ENCODE results near the gene DDX51.

The DDX51 gene

DNA sequence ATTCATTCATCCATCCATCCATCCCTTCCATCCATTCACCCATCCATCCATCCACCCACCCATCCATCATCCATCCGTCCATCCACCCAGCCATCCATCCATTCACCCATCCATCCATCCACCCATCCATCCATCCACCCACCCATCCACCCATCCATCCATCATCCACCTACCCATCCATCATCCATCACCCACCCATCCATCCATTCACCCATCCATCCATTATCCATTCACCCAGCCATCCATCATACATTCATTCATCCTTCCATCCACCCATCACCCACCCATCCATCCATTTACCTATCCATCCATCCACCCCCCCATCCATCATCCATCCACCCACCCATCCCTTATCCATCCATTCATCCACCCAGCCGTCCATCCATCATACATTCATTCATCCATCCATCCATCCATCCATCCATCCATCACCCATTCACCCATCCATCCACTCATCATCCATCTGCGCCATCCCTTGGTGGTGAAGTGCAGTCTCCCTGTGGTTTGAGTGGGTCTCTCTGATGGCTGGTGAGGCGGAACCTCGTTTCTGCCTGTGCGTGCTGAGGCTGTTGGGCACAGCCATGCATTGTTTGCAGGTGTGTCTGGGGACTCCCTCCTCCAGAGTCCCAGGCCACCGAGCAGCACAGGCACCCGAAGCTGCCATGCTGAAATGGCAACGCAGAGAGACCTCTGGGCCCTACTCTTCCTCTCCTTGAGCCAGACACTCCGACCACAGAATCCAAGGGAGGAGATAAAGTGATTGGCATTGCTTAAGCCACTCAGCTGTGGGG lies 22.9 kb upstream of the DDX51 start:
- DNase-seq = no peak

GRCh38 chr12:132166093-132166492 lies 22.0 kb upstream of the DDX51 start:
- no peak for DNase-seq

DNA sequence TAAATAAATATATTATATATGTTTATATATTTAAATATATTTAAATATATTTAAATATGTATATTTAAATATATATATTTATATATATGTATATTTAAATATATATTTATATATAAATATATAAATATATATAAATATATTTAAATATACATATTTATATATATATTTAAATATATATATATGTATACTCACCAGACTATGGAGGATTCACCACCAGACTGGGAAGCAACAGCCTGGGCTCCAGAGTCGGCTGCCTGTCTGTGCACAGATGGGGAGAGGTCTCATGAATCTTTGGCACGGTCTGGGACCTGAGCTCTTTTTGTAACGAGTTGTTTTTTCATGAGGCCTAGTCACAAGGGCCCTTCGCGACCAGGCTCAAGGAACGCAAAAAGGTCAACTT lies 21.5 kb upstream of the DDX51 start:
- DNase-seq = no peak

DNA sequence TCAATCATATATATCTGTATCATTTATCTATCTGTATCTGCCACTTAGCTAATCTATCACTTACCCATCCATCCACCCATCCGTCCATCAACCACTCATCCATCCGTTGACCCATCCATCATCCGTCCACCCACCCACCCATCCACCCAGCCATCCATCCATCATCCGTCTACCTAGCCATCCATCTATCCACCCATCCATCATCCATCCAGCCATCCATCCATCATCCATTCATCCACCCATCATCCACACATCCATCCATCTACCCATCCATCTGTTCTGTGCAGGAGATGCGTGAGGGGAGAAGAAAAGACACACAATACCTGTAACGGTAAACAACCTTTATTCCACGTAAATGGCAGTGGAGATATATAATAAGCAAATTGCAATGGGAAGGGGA lies 20.3 kb upstream of the DDX51 start:
- DNase-seq = no peak

- no peak for DNase-seq
Measured at GRCh38 chr12:132163911-132164288, 19.8 kb upstream of the DDX51 start.

- no peak for DNase-seq
Measured at GRCh38 chr12:132163041-132163910, 19.2 kb upstream of the DDX51 start.

GRCh38 chr12:132162508-132163031 lies 18.5 kb upstream of the DDX51 start:
- peak; percentile 67 for DNase-seq

DNA sequence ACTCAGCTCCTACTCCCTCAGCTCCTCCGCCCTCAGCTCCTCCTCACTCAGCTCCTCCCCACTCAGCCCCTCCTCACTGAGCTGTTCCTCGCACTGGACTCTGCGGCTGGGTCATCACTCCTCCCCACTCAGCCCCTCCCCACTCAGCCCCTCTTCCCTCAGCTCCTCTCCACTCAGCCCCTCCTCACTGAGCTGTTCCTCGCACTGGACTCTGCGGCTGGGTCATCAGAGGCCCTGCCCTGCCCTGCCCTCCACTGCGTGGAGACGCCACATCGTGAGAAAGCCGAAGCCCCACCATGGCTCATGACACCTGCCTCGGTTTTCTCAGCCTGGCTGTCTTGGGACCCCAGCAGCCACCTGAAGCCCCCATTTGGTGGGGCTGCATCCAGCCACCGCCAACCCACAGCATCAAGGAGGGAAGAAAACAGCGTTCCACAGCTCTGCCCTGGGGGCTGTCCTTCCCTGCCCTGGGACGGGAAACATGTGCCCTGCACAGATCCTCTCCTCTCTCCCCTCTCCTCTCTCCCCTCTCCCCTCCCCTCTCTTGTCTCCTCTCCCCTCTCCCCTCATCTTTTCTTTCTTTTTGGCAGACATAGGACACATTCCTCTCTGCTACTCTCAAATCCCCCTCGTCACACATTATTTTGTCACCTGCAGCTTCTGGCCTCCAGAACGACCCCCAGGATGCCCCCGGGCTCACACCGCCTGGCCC lies 17.8 kb upstream of the DDX51 start:
- DNase-seq = no peak

DNA sequence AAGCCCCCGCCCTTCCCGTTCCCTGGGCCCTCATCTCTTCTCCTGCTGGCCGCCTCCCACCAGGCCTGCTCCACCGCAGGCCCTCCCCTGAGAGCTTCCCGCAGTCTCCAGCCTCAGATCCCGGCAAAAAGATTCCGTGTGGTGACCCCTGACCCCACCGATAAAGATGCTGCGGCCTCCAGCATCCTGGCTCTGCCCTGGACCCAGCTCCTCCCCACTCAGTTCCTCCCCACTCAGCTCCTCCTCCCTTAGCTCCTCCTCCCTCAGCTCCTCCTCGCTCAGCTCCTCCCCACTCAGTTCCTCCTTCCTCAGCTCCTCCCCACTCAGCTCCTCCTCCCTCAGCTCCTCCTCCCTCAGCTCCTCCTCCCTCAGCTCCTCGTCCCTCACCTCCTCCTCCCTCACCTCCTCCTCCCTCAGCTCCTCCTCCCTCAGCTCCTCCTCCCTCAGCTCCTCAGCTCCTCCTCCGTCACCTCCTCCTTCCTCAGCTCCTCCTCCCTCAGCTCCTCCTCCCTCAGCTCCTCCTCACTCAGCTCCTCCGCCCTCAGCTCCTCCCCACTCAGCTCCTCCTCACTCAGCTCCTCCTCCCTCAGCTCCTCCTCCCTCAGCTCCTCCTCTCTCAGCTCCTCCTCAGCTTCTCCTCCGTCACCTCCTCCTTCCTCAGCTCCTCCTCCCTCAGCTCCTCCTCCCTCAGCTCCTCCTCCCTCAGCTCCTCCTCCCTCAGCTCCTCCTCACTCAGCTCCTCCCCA lies 17.1 kb upstream of the DDX51 start:
- DNase-seq = peak; percentile 28

DNA sequence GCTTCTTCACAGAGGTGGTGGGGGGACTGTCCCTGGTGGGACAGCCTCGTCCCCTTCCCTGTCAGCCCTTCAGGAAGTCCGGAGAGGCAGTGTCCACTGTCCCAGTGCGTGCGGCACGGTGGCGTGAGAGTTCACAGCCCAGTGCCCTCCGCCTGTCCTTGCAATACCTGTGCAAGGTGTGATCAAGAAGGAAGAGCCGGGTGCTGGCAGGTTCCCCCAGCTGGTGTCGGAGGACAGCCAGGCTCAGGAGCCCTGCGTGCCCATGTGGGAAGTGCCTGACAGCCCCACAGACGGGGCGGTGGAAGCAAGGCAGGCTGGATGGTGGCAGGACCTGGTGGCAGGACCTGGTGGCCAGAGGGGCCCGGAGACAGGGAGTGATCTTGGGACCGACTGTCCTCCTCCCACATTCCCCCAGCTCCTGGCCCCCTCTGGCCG lies 16.5 kb upstream of the DDX51 start:
- DNase-seq = no peak

DNA sequence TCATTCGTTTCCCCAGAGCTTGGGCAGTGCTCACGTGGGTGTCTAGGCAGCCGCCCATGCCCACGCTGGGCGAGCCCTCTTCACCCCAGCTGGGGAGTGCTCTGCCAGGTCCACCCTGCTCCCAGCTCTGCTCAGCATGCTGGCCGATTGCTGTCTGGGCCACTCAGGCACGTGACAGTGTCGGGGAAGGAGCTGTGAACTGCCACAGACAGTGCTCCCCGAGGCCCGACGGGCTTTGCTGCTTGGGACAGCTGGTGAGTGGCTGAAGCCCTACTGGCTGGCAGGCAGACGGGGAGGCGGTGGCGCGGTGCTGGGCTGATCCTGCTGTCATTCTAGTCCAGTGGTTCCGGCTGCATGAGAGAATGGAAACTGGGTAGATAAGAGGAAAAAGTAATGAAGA lies 15.9 kb upstream of the DDX51 start:
- no peak for DNase-seq

GRCh38 chr12:132159555-132160003 lies 15.5 kb upstream of the DDX51 start:
- no peak for DNase-seq

DNA sequence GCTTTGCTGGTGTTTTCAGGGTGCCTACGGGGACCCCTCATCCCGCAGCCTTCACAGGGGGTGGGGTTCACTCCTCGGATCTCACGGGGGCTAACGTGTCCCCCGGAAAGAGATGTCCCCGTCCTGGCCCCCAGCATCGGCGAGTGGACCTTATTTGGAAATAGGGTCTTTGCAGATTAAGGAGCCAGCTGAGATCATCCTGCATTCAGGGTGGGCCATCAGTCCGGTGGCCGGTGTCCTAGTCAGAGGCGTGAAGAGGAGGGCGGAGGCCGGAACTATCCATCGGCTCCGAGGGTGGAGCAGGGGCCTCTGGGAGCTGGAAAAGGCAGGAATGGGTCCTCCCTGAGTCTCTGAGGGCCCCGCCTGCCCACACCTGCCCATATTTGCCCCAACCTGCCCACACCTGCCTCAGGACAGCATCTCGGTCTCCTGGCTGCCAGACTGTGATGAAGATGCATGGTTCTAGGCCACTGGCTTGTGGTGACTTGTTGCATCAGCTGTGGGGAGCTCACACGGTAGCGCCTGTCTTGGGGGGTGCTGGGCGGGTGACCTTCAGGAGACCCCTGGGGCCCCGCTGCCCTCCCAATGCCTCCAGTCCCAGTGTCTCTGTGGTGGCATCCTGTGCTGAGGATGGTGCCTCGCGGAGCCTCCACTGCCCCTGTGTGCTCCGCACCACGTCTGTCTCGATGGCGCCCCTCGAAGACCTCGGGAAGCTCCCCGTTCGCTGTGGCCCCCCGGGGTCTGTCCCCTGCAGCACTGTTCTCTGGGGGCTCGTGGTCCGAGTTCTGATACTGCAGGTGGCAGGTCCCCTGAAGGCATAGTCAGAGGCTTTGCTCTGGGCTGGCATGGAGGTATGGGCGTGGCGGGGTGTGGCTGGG lies 14.8 kb upstream of the DDX51 start:
- DNase-seq = no peak

- DNase-seq = no peak
Measured at GRCh38 chr12:132157733-132158409, 13.8 kb upstream of the DDX51 start.

- no peak for DNase-seq
Measured at GRCh38 chr12:132156573-132157325, 12.6 kb upstream of the DDX51 start.

- no peak for DNase-seq
Measured at GRCh38 chr12:132155771-132156572, 11.9 kb upstream of the DDX51 start.

- no peak for DNase-seq
Measured at GRCh38 chr12:132154941-132155770, 11.0 kb upstream of the DDX51 start.

DNA sequence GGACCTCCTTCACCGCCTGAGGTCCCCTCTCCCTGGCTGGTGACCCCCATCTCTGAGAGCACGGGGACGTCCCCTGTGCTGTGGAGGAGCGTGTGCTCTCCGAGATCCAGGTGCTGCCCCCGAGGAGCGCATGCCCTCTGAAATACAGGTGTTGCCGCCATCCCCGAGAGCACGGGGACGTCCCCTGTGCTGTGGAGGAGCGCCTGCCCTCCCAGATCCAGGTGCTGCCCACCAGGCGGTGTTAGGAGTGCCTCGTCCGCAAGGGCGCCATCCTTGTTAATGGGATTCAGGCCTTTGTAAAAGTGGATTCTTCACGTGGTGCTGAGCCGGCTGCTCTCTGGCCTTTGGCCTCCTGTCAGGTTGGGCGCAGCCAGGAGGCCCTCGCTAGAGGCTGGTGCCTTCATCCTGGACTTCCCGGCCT lies 10.2 kb upstream of the DDX51 start:
- DNase-seq = no peak
